IMR-90 (cell line): ENCODE results near the gene GGA2. TPM values are rescaled to one million over a fixed set of nuclear protein-coding genes. Genes with fewer than 3 reads are reported as not detected.

ENCODE experiments used
- ATAC-seq: fragments of 200-7000 bp; cut with Tn5 transposase; 2 replicates; pipeline ENCODE4 v1.9.1; 2020; ENCODE audit warnings: low read depth, mild to moderate bottlenecking, moderate library complexity
- BruUV-seq: library from RNA; stranded (reverse); fragments of 400-500 nt; replicated peaks from 2 replicates; lab custom pipeline; 2021; lab: Mats Ljungman, UMichigan
- CTCF ChIA-PET: fragments of 300-600 bp; formaldehyde crosslinking; extraction: SDS; loops from one replicate; lab custom pipeline; 2021; ENCODE audit warnings: antibody characterized with exemption; lab: Yijun Ruan, JAX
- POLR2A ChIA-PET: fragments of 300-600 bp; sonication (Branson Sonifier 250); formaldehyde crosslinking; loops from one replicate; lab custom pipeline; 2022; ENCODE audit warnings: antibody characterized with exemption; ENCODE audit not compliant: unreplicated experiment; lab: Charles Lee
- DNase-seq: peaks from one replicate; pipeline ENCODE4 v3.0.0; 2013
- H2AFZ ChIP-seq: replicated peaks from 2 replicates; pipeline ENCODE3; 2013; ENCODE audit warnings: low read length, mild to moderate bottlenecking; ENCODE audit not compliant: poor library complexity
- H2AK5ac ChIP-seq: 2 replicates; pipeline ENCODE4 v1.6.1; 2013; ENCODE audit warnings: low read depth, low read length, inconsistent platforms
- H2AK9ac ChIP-seq: replicated peaks from 2 replicates; pipeline ENCODE3; 2013; ENCODE audit warnings: mild to moderate bottlenecking, low read depth, low read length, moderate library complexity; ENCODE audit not compliant: poor library complexity
- H2BK120ac ChIP-seq: 2 replicates; pipeline ENCODE4 v1.6.1; 2013; ENCODE audit warnings: low read depth, low read length, inconsistent platforms
- H2BK15ac ChIP-seq: 3 replicates; pipeline ENCODE4 v1.6.1; 2013; ENCODE audit warnings: low read depth, low read length, inconsistent platforms
- H2BK20ac ChIP-seq: 2 replicates; pipeline ENCODE4 v1.6.1; 2013; ENCODE audit warnings: low read depth, mild to moderate bottlenecking, inconsistent platforms, low read length, moderate library complexity
- H2BK5ac ChIP-seq: 2 replicates; pipeline ENCODE4 v1.6.1; 2013; ENCODE audit warnings: mild to moderate bottlenecking, low read depth, low read length, inconsistent platforms; ENCODE audit not compliant: poor library complexity, severe bottlenecking
- H3K14ac ChIP-seq: replicated peaks from 2 replicates; pipeline ENCODE4 v1.6.1; 2013; ENCODE audit warnings: low read depth, low read length, inconsistent platforms
- H3K18ac ChIP-seq: 2 replicates; pipeline ENCODE4 v1.6.1; 2013; ENCODE audit warnings: low read depth, low read length, control low read depth
- H3K23ac ChIP-seq: 2 replicates; pipeline ENCODE4 v1.6.1; 2013; ENCODE audit warnings: low read depth, low read length, inconsistent platforms
- H3K27ac ChIP-seq: 2 replicates; pipeline ENCODE4 v1.5.1; 2013; ENCODE audit warnings: mild to moderate bottlenecking, control low read depth, low read length; ENCODE audit not compliant: insufficient read depth
- H3K27me3 ChIP-seq: 2 replicates; pipeline ENCODE4 v1.6.1; 2013; ENCODE audit warnings: low read length; ENCODE audit not compliant: control insufficient read depth, insufficient read depth
- H3K36me3 ChIP-seq: 2 replicates; pipeline ENCODE4 v1.6.1; 2013; ENCODE audit warnings: low read length, mixed read lengths; ENCODE audit not compliant: control insufficient read depth, insufficient read depth
- H3K4ac ChIP-seq: 2 replicates; pipeline ENCODE4 v1.6.1; 2013; ENCODE audit warnings: low read depth, low read length, inconsistent platforms
- H3K4me1 ChIP-seq: 2 replicates; pipeline ENCODE4 v1.6.1; 2013; ENCODE audit warnings: low read length, mixed read lengths; ENCODE audit not compliant: control insufficient read depth, insufficient read depth
- H3K4me2 ChIP-seq: 2 replicates; pipeline ENCODE4 v1.6.1; 2013; ENCODE audit warnings: low read depth, mild to moderate bottlenecking, control low read depth, low read length, moderate library complexity
- H3K4me3 ChIP-seq: 2 replicates; pipeline ENCODE4 v1.5.1; 2013; ENCODE audit warnings: low read depth, mild to moderate bottlenecking, control low read depth, low read length, moderate library complexity; ENCODE audit not compliant: insufficient read depth
- H3K56ac ChIP-seq: 2 replicates; pipeline ENCODE4 v1.6.1; 2013; ENCODE audit warnings: low read length, inconsistent platforms; ENCODE audit not compliant: insufficient read depth; ENCODE audit errors: extremely low read depth
- H3K79me1 ChIP-seq, 2 experiments: 2 replicates each; pipeline ENCODE4 v1.6.1; 2013; ENCODE audit warnings: low read length in 2 of 2, inconsistent platforms in 1 of 2, low read depth in 1 of 2
- H3K9ac ChIP-seq: 2 replicates; pipeline ENCODE4 v1.6.1; 2013; ENCODE audit warnings: low read depth, low read length, control low read depth
- H3K9me1 ChIP-seq: 2 replicates; pipeline ENCODE4 v1.6.1; 2013; ENCODE audit warnings: low read length, inconsistent platforms; ENCODE audit not compliant: insufficient read depth
- H3K9me3 ChIP-seq: 2 replicates; pipeline ENCODE4 v1.6.1; 2013; ENCODE audit warnings: low read length; ENCODE audit not compliant: control insufficient read depth, insufficient read depth
- H4K20me1 ChIP-seq: 2 replicates; pipeline ENCODE4 v1.6.1; 2013; ENCODE audit warnings: low read length, inconsistent platforms; ENCODE audit not compliant: insufficient read depth
- H4K5ac ChIP-seq: 2 replicates; pipeline ENCODE4 v1.6.1; 2013; ENCODE audit warnings: mild to moderate bottlenecking, low read depth, low read length, control low read depth
- H4K8ac ChIP-seq, 2 experiments: 2 replicates each; pipeline ENCODE4 v1.6.1; 2013; ENCODE audit warnings: low read depth in 2 of 2, low read length in 2 of 2, control low read depth in 1 of 2, inconsistent platforms in 1 of 2
- H4K91ac ChIP-seq: 2 replicates; pipeline ENCODE4 v1.6.1; 2013; ENCODE audit warnings: low read depth, low read length, inconsistent platforms; ENCODE audit not compliant: insufficient read depth
- CHD1 ChIP-seq: IDR thresholded peaks from 2 replicates; pipeline ENCODE4 v1.6.1; 2012; ENCODE audit warnings: low read depth, low read length, improper control_type of control experiment
- MAFK ChIP-seq: IDR thresholded peaks from 2 replicates; pipeline ENCODE4 v1.6.1; 2012; ENCODE audit warnings: low read depth, low read length, improper control_type of control experiment
- WGBS, 2 experiments: methylation state at CpG; one replicate each; pipeline versions ENCODE4 v1.1.5 to v1.1.7; 2013; ENCODE audit warnings: missing lambda C conversion rate in 2 of 2; ENCODE audit not compliant: insufficient read length in 1 of 2; ENCODE audit errors: extremely low coverage in 2 of 2; 5-methylcytosine and 5-hydroxymethylcytosine counted together
- dilution Hi-C: fragments of 300-500 bp; cut with HindIII; formaldehyde crosslinking; loops from one replicate; pipeline ENCODE4 v1.14.3; 2018; ENCODE audit warnings: low sequenced_read_pairs; ENCODE audit not compliant: unreplicated experiment
- in situ Hi-C: fragments of 300-500 bp; cut with MboI; formaldehyde crosslinking; loops from 3 replicates; pipeline ENCODE4 v1.14.3; 2019; ENCODE audit warnings: low sequenced_read_pairs, inconsistent platforms, mixed read lengths
- intact Hi-C: fragments of 100-400 bp; cut with micrococcal nuclease; formaldehyde crosslinking; loops from 2 replicates; pipeline ENCODE4 v1.10.0; 2022
- polyA plus RNA-seq, 3 experiments: library from polyadenylated mRNA; depleted of rRNA; stranded (reverse); fragments of >200 nt; gene quantifications; 2 replicates each; pipeline ENCODE4 v1.2.3, GENCODE V29; 2012; ENCODE audit warnings: low replicate concordance in 1 of 3
- total RNA-seq: library from RNA; depleted of rRNA; stranded (reverse); fragments of >200 nt; gene quantifications from 2 replicates; pipeline ENCODE4 v1.2.3, GENCODE V29; 2012

GGA2 gene
- total and polyA plus RNA-seq, 2 of the 4 experiments (the other 2 are of a cell fraction) = 16.5 to 30.1 TPM

DNA sequence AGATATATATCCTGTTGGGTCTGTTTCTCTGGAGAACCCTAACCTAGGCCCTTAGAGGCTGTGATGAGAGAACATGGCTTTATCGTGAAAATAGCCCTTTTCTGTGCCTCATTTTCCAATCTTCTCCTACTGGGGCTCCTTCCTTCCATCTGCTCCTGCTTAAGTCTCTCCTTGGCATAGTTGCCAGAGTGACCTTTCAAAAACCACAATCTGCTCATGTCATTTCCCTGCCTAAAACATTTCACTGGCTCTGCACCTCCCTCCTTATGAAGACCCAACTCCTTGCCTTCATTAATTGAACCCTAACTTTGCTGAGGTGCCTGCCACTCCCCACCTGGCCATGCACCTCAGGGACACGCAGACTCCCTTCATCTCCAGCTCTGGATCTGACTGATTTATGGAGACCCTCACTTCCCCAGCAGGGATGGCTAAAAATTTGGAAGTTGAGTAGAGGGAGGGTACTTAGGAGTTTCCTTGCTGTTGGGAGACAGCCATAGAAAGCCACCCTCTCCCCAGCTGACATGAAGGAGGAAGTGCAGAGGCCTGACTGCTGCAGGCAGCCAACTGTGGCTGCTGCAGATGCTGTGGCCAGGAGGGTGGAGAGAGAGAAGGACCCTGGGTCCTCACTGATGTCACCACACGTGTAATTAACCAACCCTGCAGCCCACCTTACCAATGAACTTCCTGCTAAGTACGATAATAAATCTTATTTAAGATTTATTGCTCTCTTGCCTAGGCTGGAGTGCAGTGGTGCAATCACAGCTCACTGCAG lies 6.3 kb upstream of the GGA2 start:
- in situ Hi-C loops (no loop called here), dilution Hi-C loops (no loop called here), intact Hi-C loops (no loop called here)
- 0 out of 4 replicates have a peak, but pooled peaks cover 0 to 2% of the 10 kb centered on the region in 2 experiments for H3K79me1 ChIP-seq
- H3K4ac ChIP-seq = no peak overlapping the region
- no peaks in the 10 kb centered on the region for H4K20me1 ChIP-seq
- BruUV-seq = no TSS peak
- POLR2A ChIA-PET = no interaction called here
- H2BK20ac ChIP-seq = no peak overlapping the region
- H2AK9ac ChIP-seq = no peak overlapping the region
- H3K27ac ChIP-seq = no peak overlapping the region
- H2BK120ac ChIP-seq = no peak overlapping the region
- no peak overlapping the region for H3K23ac ChIP-seq
- H2BK15ac ChIP-seq = no peak overlapping the region
- H3K14ac ChIP-seq = no peak overlapping the region
- 100% methylated on average over 1 of the region's 4 CpGs; no CpG with 5 or more reads in 1 of the 2 experiments for WGBS, 2 experiments
- no peak overlapping the region for H4K91ac ChIP-seq
- H2AK5ac ChIP-seq = no peak overlapping the region
- no peak for TF ChIP-seq MAFK
- TF ChIP-seq CHD1 = no peak
- H3K4me1 ChIP-seq = no peaks in the 10 kb centered on the region
- CTCF ChIA-PET = no interaction called here
- ATAC-seq (no peak), DNase-seq (no peak)
- no peak overlapping the region for H3K18ac ChIP-seq
- H3K56ac ChIP-seq = no peak overlapping the region
- H3K9ac ChIP-seq = no peak overlapping the region
- 0 out of 2 replicates have a peak, but pooled peaks cover 7% of the 10 kb centered on the region for H3K9me1 ChIP-seq
- no peak overlapping the region for H2BK5ac ChIP-seq
- peak overlapping the region; percentile 14 for H2AFZ ChIP-seq
- H4K8ac ChIP-seq = no peak overlapping the region
- no peak overlapping the region for H3K4me3 ChIP-seq
- no peaks in the 10 kb centered on the region for H3K9me3 ChIP-seq
- no peak overlapping the region for H4K5ac ChIP-seq
- H3K4me2 ChIP-seq = no peak overlapping the region
- H3K36me3 ChIP-seq = peaks cover 17% of the 10 kb centered on the region
- H3K27me3 ChIP-seq = no peaks in the 10 kb centered on the region
